SK-N-SH (cell line): ENCODE data around the gene SYPL2. TPM values are rescaled to one million over a fixed set of nuclear protein-coding genes. Genes with fewer than 3 reads are reported as not detected.

Source experiments
- CTCF ChIA-PET: fragments of 300-600, 350-600 bp; formaldehyde crosslinking; extraction: SDS; loops from one replicate; lab custom pipeline; 2021; lab: Yijun Ruan, JAX
- POLR2A ChIA-PET: fragments of 350-600 bp; sonication (Branson Sonifier 250); formaldehyde crosslinking; extraction: SDS; loops from one replicate; lab custom pipeline; 2020; ENCODE audit warnings: antibody characterized with exemption, inconsistent platforms; lab: Yijun Ruan, JAX
- DNase-seq: peaks from one replicate; pipeline ENCODE4 v3.0.0; 2012
- H2AFZ ChIP-seq: fragments of 200-600 bp; sonication (generic); 2 replicates; pipeline ENCODE4 v1.8.1; 2016; ENCODE audit warnings: antibody characterized with exemption, mild to moderate bottlenecking, low read depth
- H3F3A ChIP-seq: fragments of 200-600 bp; sonication (generic); replicated peaks from 2 replicates; pipeline ENCODE3; 2016; ENCODE audit warnings: antibody characterized with exemption, mild to moderate bottlenecking; ENCODE audit not compliant: insufficient read depth
- H3K27ac ChIP-seq, 2 experiments: fragments of 200-500 bp in 1 of 2; fragments of 200-600 bp in 1 of 2; sonication (Bioruptor generic) in 1 of 2; sonication (generic), shearing (Covaris generic) in 1 of 2; 2 replicates each; pipeline versions ENCODE4 v1.5.1 to v1.6.1; 2014 to 2016; ENCODE audit warnings: low read depth in 2 of 2, inconsistent platforms in 1 of 2, low read length in 1 of 2, mild to moderate bottlenecking in 1 of 2, mixed read lengths in 1 of 2
- H3K27me3 ChIP-seq: fragments of 200-600 bp; sonication (generic), shearing (Covaris generic); 2 replicates; pipeline ENCODE4 v1.6.1; 2016; ENCODE audit warnings: mixed run types; ENCODE audit not compliant: insufficient read depth
- H3K36me3 ChIP-seq, 2 experiments: fragments of 200-500 bp in 1 of 2; fragments of 200-600 bp in 1 of 2; sonication (Bioruptor generic) in 1 of 2; sonication (generic) in 1 of 2; replicated peaks in 1 of 2; 2 replicates each; pipeline versions ENCODE3 to v1.5.1; 2014 to 2016; ENCODE audit warnings: low read length in 1 of 2, mild to moderate bottlenecking in 1 of 2; ENCODE audit not compliant: insufficient read depth in 2 of 2, control insufficient read depth in 1 of 2
- H3K4me1 ChIP-seq, 2 experiments: fragments of 200-500 bp in 1 of 2; fragments of 200-600 bp in 1 of 2; sonication (Bioruptor generic) in 1 of 2; sonication (generic), shearing (Covaris generic) in 1 of 2; 2 replicates each; pipeline versions ENCODE4 v1.5.1 to v1.6.1; 2014 to 2016; ENCODE audit warnings: low read depth in 1 of 2, low read length in 1 of 2, mixed run types in 1 of 2; ENCODE audit not compliant: insufficient read depth in 2 of 2, control insufficient read depth in 1 of 2
- H3K4me2 ChIP-seq: fragments of 200-600 bp; sonication (generic), shearing (Covaris generic); 2 replicates; pipeline ENCODE4 v1.6.1; 2017; ENCODE audit warnings: mixed run types
- H3K4me3 ChIP-seq, 2 experiments: fragments of 200-500 bp in 1 of 2; fragments of 200-600 bp in 1 of 2; sonication (Bioruptor generic) in 1 of 2; sonication (generic), shearing (Covaris generic) in 1 of 2; 2 replicates each; pipeline versions ENCODE4 v1.5.1 to v1.8.1; 2014 to 2016; ENCODE audit warnings: low read depth in 2 of 2, inconsistent platforms in 1 of 2, low read length in 1 of 2, mild to moderate bottlenecking in 1 of 2, mixed read lengths in 1 of 2, moderate library complexity in 1 of 2
- H3K79me2 ChIP-seq: fragments of 200-600 bp; sonication (generic); 2 replicates; pipeline ENCODE4 v1.8.1; 2017; ENCODE audit warnings: mild to moderate bottlenecking; ENCODE audit not compliant: insufficient read depth
- H3K9ac ChIP-seq: fragments of 200-600 bp; sonication (generic); 2 replicates; pipeline ENCODE4 v1.6.1; 2017; ENCODE audit warnings: mixed run types
- H3K9me2 ChIP-seq: fragments of 200-600 bp; sonication (generic); 2 replicates; pipeline ENCODE4 v1.6.1; 2017; ENCODE audit warnings: mixed run types
- H3K9me3 ChIP-seq: fragments of 200-600 bp; sonication (generic); 2 replicates; pipeline ENCODE4 v1.6.1; 2017; ENCODE audit warnings: mixed run types, mild to moderate bottlenecking, moderate library complexity
- H4K20me1 ChIP-seq: fragments of 200-600 bp; sonication (generic); 2 replicates; pipeline ENCODE4 v1.6.1; 2017; ENCODE audit warnings: mild to moderate bottlenecking, mixed run types; ENCODE audit not compliant: insufficient read depth
- CHD2 ChIP-seq: fragments of 150-350 bp; IDR thresholded peaks from 2 replicates; pipeline ENCODE4 v1.6.1; 2018; ENCODE audit warnings: low read length; ENCODE audit not compliant: partially characterized antibody
- ELF1 ChIP-seq: IDR thresholded peaks from 2 replicates; pipeline ENCODE4 v1.4.0; 2012
- EP300 ChIP-seq, 2 experiments: IDR thresholded peaks; 2 replicates each; pipeline versions ENCODE4 v1.4.0 to v1.6.1; 2012; ENCODE audit warnings: borderline replicate concordance in 1 of 2, low read depth in 1 of 2, low read length in 1 of 2
- EZH2phosphoT487 ChIP-seq: fragments of 200-600 bp; sonication (generic); IDR thresholded peaks from 2 replicates; pipeline ENCODE4 v1.6.1; 2017; ENCODE audit warnings: low read depth, mixed run types, mild to moderate bottlenecking, antibody characterized with exemption, moderate library complexity, borderline replicate concordance
- GABPA ChIP-seq: IDR thresholded peaks from 2 replicates; pipeline ENCODE4 v1.4.0; 2012; ENCODE audit warnings: low read depth, mild to moderate bottlenecking
- JUND ChIP-seq: IDR thresholded peaks from 2 replicates; pipeline ENCODE4 v1.4.0; 2012
- MAX ChIP-seq: IDR thresholded peaks from 2 replicates; pipeline ENCODE4 v1.4.0; 2012; ENCODE audit warnings: low read depth
- PBX3 ChIP-seq: IDR thresholded peaks from 2 replicates; pipeline ENCODE4; 2012
- POLR2AphosphoS5 ChIP-seq: IDR thresholded peaks from 2 replicates; pipeline ENCODE4 v1.6.1; 2012; ENCODE audit warnings: low read depth, low read length
- RAD21 ChIP-seq: IDR thresholded peaks from 2 replicates; pipeline ENCODE4 v1.6.1; 2012; ENCODE audit warnings: mild to moderate bottlenecking, low read length
- RXRA ChIP-seq: IDR thresholded peaks from 2 replicates; pipeline ENCODE4 v1.4.0; 2012; ENCODE audit warnings: low read depth, mild to moderate bottlenecking, borderline replicate concordance
- SIN3A ChIP-seq: IDR thresholded peaks from 2 replicates; pipeline ENCODE4 v1.6.1; 2012; ENCODE audit warnings: low read depth, mild to moderate bottlenecking, low read length, moderate library complexity, borderline replicate concordance
- SMC3 ChIP-seq: IDR thresholded peaks from 2 replicates; pipeline ENCODE4 v1.6.1; 2012; ENCODE audit warnings: low read depth, low read length, improper control_type of control experiment
- TAF1 ChIP-seq: IDR thresholded peaks from 2 replicates; pipeline ENCODE4 v1.6.1; 2012; ENCODE audit warnings: low read depth, mild to moderate bottlenecking, low read length, moderate library complexity, borderline replicate concordance
- TEAD4 ChIP-seq: IDR thresholded peaks from 2 replicates; pipeline ENCODE4 v1.4.0; 2012; ENCODE audit warnings: mild to moderate bottlenecking, borderline replicate concordance; ENCODE audit not compliant: insufficient read depth
- USF1 ChIP-seq: IDR thresholded peaks from 2 replicates; pipeline ENCODE4 v1.4.0; 2012; ENCODE audit warnings: low read depth, borderline replicate concordance
- YY1 ChIP-seq: IDR thresholded peaks from 2 replicates; pipeline ENCODE4 v1.4.0; 2012; ENCODE audit warnings: low read depth, mild to moderate bottlenecking
- ZBTB33 ChIP-seq: IDR thresholded peaks from 2 replicates; pipeline ENCODE4 v1.4.0; 2012; ENCODE audit warnings: low read depth, borderline replicate concordance
- WGBS: methylation state at CpG from one replicate; pipeline ENCODE4 v1.1.6; 2017; ENCODE audit warnings: low lambda C conversion rate; 5-methylcytosine and 5-hydroxymethylcytosine counted together
- polyA plus RNA-seq, 3 experiments: library from polyadenylated mRNA; depleted of rRNA; stranded (reverse); fragments of >200 nt; gene quantifications; 2 replicates each; pipeline ENCODE4 v1.2.3, GENCODE V29; 2012

SYPL2 gene
- polyA plus RNA-seq, 1 of the 3 experiments (the other 2 are of a cell fraction), result 0.03 TPM

- peak overlapping the region in 1 of 2 experiments; percentile 2; a peak in 1 of 4 replicates for H3K27ac ChIP-seq
- H3K9ac ChIP-seq, result no peak overlapping the region
- ChIA-PET POLR2A (interaction anchor here (3.3 kb wide), 1 partner anchor 29 kb away, joined by 13 read pairs; no protein-coding TSS in a partner anchor), CTCF (interaction anchor here (0.7 to 40.2 kb wide), 6 partner anchors 7 to 276 kb away, joined by 3 to 1710 read pairs (median 50); partner anchors contain the start of genes AMIGO1, ATXN7L2, CYB561D1 and GPR61)
- H3K9me3 ChIP-seq, result no peaks in the 10 kb centered on the region
- H3K4me1 ChIP-seq, result peaks cover 0 to 13% of the 10 kb centered on the region in 2 experiments; a peak in 1 of 4 replicates
- no peaks in the 10 kb centered on the region for H3K9me2 ChIP-seq
- no peak for DNase-seq
- no peak overlapping the region for H3K4me3 ChIP-seq
- no peak overlapping the region for H2AFZ ChIP-seq
- H3K36me3 ChIP-seq, result peaks cover 5 to 17% of the 10 kb centered on the region in 2 experiments
- H4K20me1 ChIP-seq, result no peaks in the 10 kb centered on the region
- no peaks in the 10 kb centered on the region for H3K27me3 ChIP-seq
- H3K79me2 ChIP-seq, result peaks cover 3% of the 10 kb centered on the region; the same call in 1 of the 2 replicates
- H3K4me2 ChIP-seq, result no peak overlapping the region
- WGBS, result 73% methylated on average over 5 of the region's 5 CpGs
- no peaks in the 10 kb centered on the region for H3F3A ChIP-seq
- TF ChIP-seq PBX3 (no peak), SIN3A (no peak), YY1 (no peak), EP300 (IDR thresholded peaks at IDR 0.05; ENCODE audit: borderline replicate concordance in 1 of 2, low read depth in 1 of 2, low read length in 1 of 2) (no peak), JUND (no peak), GABPA (no peak), ELF1 (no peak), RXRA (no peak), USF1 (no peak), MAX (no peak), CHD2 (no peak), TEAD4 (no peak), TAF1 (no peak), POLR2AphosphoS5 (no peak; the same call in 1 of the 2 replicates), EZH2phosphoT487 (no peak), RAD21 (no peak), ZBTB33 (no peak), SMC3 (no peak)
These were observed 34.6 kb downstream of the SYPL2 start for GRCh38 chr1:109500941-109501381.
